ENCODE results near the gene NECAB2.

The NECAB2 gene

GRCh38 chr16:83992624-83993023, 24.6 kb downstream of the NECAB2 start:
- DNase-seq (ENCODE audit: low spot score): peak; percentile 14

- DNase-seq (ENCODE audit: low spot score): peak; percentile 14
Measured at GRCh38 chr16:83994087-83994486, 26.0 kb downstream of the NECAB2 start.

DNA sequence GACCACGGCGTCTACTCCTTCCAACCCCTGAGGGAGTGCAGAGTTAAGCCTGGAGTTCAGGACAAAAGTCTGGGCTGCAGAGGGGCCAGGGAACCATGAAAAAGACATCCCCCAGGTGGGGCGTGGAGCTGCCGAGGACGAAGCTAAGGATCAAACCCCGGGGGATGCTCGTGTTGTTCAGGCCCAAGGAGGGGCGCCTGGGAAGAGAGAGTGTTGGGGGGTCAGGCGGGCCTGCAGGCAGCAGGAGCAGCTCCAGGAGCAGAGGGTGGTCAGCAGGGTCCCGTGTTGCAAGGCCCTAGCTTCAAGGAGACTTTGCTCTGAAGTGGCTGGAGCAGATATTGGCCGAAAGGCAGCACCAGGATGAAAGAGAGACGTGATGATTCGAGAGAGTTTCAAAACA, 26.7 kb downstream of the NECAB2 start:
- DNase-seq (ENCODE audit: low spot score): no peak

DNA sequence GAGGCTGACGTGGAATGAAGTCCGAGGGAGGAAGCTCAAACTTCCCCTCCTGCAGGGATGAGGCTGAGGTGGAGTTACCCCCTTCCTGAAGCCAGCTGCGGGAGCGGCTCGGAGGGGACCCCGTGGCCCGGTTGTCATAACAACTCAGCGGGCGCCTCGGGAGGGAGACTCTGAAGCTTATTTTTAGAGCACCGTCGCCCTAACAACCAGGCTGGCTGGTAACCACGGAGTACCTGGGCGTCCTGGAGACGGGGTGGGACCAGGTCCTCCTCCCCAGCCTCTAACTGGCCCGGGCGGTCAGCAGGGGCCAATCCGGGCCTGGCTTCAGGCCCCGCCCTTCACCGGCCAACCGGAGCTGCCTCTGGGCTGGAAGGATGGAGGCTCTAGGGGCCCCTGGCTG, 27.7 kb downstream of the NECAB2 start:
- no peak for DNase-seq (ENCODE audit: low spot score)

DNA sequence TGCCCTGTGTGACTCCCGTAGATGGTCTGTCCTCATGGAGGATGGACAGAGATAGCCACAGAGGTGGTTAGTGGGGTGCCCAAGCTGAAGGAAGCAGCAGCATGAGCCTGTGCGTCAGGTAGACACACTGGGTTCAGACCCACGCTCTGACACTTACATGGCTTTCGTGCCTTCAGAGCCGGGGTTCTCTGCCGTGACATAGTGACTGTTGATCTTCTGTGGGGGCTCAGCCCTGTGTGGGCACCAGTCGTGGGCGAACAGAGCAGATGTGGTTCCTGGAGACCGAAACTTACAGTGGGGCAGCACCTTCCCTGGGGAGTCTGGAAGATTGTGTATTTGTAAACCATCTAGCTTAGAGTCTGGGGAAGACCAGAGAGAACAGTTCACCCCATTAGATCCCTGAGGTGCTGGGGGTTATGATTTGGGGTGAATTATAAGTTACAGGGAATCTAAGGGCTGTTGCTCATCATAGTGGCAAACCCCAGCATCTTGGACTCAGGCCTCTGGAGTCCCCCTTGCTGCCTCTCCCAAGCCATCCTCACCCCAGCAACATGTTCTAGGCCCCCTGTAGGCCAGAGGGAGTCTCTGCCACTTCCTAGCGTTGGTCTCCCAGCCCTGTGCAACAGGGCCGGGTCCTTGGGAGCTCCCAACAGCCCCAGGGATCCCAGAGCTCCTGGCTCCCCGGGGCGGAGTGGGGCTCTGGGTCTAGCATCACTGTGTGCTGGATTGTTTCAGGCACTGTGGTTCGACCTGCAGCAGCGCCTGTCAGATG, 28.6 kb downstream of the NECAB2 start:
- DNase-seq (ENCODE audit: low spot score): no peak

GRCh38 chr16:83998091-83998490, 30.0 kb downstream of the NECAB2 start:
- no peak for DNase-seq (ENCODE audit: low spot score)

DNA sequence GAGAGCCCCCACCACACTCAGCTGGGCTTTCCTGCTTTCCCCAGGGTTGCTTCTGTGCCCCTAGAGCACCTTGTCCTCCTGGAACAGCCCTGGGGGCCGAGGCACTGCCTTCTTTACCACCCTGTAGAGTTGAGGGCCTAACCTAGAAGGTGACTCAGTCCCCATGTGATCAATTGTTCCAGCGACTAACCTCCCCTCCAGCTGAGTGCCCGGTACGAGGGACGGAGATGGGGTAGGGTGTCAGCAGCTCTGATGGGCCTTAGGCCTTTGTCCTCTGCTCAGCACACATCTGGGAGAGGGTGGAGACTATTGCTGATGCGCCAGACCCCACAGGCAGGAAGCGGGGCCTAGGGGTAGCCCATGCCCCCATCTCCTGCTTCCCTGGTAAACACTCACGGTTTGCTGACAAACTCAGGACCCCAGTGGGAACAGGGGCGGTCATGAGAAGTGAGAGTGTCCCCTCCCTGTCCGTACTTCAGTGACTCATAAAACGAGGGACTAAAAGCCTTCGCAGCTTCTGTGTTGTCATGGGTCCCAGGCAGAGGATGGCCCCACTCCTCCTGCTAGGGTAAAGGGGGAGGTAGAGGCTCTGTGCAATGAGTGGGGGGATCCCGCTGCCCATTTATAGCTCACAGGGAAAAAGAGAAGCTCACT, 33.1 kb downstream of the NECAB2 start:
- no peak for DNase-seq (ENCODE audit: low spot score)

DNA sequence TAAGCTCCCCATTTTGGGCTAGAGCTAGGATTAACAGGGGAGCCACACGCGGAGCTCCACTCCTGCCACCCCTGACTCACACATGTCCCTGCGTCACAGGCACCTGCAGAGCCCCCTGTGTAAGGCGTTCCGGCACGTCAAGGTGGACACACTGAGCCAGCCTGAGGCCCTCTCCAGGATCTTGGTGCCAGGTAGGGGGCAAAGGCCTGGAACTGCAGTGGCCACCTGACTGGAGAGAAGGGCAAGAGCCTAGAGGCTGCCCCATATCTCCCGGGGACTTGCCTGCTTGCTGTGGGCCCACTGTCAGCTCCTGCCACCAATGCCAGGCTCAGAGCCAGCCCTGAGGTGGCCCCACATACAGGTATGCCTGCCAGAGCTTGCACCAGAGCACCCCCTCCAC, 33.7 kb downstream of the NECAB2 start:
- DNase-seq (ENCODE audit: low spot score): no peak

GRCh38 chr16:84003038-84003437, 35.0 kb downstream of the NECAB2 start:
- DNase-seq (ENCODE audit: low spot score): no peak

DNA sequence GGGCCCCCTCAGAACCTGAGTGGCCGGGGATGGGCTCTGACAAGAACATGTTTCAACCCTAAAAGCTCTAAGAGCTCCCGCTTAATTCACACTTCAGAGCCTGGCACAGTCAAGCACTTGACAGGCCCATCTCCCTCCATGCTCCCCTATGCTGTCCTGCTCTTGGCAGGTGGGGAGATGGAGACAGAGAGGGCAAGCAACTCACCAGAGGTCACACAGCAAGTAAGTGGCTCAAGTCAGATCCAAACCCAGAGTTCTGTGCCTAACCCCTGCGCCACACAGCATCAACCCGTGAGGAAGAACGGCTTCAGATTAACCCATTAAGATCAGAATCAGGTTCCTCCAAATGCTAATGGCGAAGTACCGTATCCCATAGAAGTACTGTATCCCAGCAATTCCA, 36.4 kb downstream of the NECAB2 start:
- no peak for DNase-seq (ENCODE audit: low spot score)

DNA sequence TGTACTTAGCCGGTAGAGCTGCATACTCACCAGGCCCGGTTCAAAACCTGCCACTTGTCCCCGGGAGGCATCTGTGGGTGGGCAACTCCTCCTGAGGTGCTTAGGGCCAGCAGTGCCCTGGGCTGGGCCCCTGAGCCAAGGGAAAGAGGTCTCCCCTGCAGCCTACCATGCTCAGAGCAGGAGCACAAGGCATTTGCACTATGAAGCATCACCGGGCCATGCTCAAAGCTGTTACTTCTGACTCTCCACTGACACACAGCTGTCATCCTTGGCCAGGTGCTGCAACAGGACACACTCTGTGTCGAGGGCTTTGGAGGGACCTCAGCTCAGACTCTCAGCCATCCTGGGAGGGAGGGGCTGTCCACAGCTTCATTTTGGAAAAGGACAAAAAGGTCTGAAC, 37.3 kb downstream of the NECAB2 start:
- DNase-seq (ENCODE audit: low spot score): no peak

DNA sequence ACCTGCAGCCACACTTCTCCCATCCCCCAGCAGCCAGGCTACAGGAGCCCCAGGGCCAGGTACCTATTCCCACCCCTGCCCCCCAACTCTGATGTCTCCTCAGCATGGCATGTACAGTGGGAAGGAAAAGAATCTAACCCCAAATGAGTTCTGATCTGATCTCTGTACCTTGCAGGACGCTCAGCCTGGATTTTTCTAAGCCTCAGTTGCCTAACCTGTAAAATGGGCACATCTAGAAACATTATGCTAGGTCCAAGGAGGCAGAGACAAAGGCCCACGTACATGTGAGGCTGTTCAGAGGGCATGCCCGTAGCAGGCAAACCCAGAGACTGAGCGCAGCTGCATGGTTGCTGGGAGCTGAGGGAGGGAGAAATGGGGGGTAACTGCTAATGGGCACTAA, 39.5 kb downstream of the NECAB2 start:
- no peak for DNase-seq (ENCODE audit: low spot score)

GRCh38 chr16:84007965-84008364, 39.9 kb downstream of the NECAB2 start:
- DNase-seq (ENCODE audit: low spot score): no peak

GRCh38 chr16:84009282-84009681, 41.2 kb downstream of the NECAB2 start:
- no peak for DNase-seq (ENCODE audit: low spot score)

DNA sequence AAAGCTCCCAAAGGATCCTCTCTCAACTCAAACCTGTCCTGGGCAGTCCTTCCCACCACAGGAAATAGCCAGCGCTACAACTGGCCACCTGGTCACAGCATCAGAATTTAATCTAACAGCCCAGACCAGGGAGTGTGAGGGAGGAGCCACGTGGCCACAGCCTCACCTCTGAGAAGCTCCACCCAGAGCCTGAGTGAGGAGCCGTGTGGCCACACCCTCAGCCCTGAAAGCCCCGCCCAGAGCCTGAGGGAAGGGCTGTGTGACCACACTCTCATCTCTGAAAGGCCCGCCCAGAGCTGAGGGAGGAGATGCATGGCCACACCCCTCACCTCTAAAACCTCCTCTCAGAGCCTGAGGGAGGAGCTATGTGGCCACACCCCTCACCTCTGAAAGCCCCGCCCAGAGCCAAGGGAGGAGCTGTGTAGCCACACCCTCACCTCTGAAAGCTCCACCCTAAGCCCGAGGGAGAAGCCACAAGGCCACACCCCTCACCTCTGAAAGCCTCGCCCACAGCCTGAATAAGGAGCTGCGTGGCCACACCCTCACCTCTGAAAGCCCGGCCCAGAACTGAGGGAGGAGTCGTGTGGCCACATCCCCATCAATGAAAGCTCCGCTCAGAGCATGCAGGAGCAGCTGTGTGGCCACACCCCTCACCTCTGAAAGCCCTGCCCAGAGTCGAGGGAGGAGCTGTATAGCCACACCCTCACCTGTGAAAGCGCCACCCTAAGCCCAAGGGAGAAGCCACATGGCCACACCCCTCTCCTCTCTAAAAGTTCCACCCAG, 45.9 kb downstream of the NECAB2 start:
- peak; percentile 86 for DNase-seq (ENCODE audit: low spot score)

GRCh38 chr16:84014570-84015327, 46.7 kb downstream of the NECAB2 start:
- DNase-seq (ENCODE audit: low spot score): no peak

DNA sequence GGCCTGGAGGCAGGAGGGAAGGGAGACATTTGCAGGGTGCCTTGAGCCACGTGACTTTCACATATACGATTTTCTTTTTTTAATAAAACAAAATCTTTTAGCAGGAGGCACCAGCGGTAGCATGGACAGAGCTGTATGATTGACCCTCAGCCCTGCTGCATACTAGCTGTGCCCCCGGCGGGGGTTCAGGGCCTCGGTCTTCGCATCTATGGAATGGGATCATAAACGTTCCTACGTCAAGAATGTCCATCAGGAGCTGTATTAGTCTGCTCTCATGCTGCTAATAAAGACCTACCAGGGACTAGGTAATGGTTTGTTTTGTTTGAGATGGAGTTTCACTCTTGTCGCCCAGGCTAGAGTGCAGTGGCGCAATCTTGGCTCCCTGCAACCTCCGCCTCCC, 47.4 kb downstream of the NECAB2 start:
- no peak for DNase-seq (ENCODE audit: low spot score)

DNA sequence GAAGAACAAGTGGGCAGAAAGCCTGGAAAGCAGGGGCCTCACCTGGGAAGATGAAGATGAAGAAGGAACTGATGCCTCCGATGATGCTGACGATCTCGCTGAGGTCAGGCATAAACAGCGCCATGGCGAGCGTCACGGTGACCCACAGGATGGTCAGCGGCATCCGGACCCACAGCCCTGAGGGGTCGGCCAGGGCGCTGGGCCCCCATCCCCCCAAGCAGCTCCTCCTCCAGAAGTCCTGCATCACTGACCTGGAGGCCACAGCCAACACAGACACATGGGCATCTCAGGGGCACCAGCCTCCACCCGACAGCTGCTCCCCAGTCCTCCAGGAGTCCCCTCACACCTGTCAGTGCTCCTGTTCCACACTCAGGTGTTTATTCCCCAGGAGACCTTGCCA, 48.4 kb downstream of the NECAB2 start:
- no peak for DNase-seq (ENCODE audit: low spot score)

DNA sequence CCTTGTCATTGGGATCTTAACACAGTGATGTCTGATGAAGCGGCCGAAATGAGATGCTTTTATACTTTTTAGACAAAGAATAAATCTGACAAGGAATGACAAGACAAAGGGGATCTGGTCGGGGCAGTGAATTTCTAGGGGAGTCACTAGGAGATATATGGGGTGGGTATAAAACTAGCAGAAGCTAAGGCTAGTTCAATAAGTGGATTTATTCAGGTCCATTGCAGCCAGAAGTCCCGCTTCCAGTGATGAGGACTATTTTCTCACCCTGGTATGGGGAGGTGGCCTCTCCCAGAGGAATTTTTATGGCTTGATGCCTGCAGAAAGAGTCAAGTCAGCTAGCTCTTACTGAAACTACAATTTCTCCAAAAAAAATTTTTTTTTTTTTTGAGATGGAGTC, 50.7 kb downstream of the NECAB2 start:
- no peak for DNase-seq (ENCODE audit: low spot score)

DNA sequence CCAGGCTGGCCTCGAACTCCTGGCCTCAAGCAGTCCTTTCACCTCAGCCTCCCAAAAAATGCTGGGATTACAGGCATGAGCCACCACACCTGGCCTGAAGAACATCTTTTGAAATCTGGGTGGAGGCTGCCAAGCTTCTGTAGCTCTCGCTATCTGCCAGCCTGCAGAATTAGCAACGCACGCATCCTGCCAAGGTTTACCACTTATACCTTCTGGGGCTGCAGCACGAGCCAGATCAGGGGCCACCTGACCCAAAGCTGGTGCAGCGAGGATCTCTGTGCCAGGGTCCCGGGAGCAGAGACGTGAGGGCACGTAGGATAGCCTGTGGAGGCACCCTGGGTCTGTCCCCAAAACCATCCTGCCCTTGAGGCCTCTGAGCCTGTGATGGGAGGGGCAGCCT, 52.3 kb downstream of the NECAB2 start:
- DNase-seq (ENCODE audit: low spot score): no peak

DNA sequence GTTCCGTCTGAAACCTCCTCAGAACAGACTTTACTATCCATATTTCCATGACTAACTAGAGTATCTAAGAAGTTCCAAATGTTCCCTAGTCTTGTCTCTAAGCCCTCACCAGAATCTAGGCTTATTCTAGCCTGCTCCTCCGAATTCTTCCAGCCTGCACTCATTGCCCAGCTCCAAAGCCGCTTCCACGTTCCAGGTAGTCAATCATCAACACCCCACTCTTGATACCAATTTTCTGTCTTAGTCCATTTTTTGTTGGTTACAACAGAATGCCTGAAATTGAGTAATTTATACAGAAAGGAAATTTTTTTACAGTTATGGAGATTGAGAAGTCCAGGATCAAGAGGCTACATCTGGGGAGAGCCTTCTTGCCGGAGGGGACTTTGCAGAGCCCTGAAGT, 53.4 kb downstream of the NECAB2 start:
- no peak for DNase-seq (ENCODE audit: low spot score)

GRCh38 chr16:84022644-84023043, 54.6 kb downstream of the NECAB2 start:
- DNase-seq (ENCODE audit: low spot score): no peak
